HEK293 (cell line): Measurements from ENCODE around the gene SLC35F5.
"Not testable (repeated sequence)": the region's sequence is repeated elsewhere in the genome, so short reads cannot be mapped to it uniquely, and the experiment has no call there.

Experiments used
- CTCF ChIA-PET: fragments of 350-600 bp; formaldehyde crosslinking; extraction: SDS; loops from one replicate; lab custom pipeline; 2021; ENCODE audit warnings: antibody characterized with exemption; lab: Yijun Ruan, JAX
- POLR2A ChIA-PET: fragments of 300-600 bp; formaldehyde crosslinking; extraction: SDS; loops from one replicate; lab custom pipeline; 2020; ENCODE audit warnings: antibody characterized with exemption, inconsistent platforms; lab: Yijun Ruan, JAX
- H3K27ac ChIP-seq: fragments of 200-500 bp; sonication (Bioruptor generic); 2 replicates; pipeline ENCODE4 v1.5.1; 2014; ENCODE audit warnings: low read depth, low read length, control low read depth, inconsistent platforms; ENCODE audit errors: extremely low read depth
- H3K36me3 ChIP-seq, 2 experiments: fragments of 200-500 bp in 1 of 2; sonication (Bioruptor generic) in 1 of 2; 1 replicate in 1 of 2; 2 replicates in 1 of 2; pipeline ENCODE4 v1.5.1; 2014 to 2017; ENCODE audit warnings: inconsistent platforms in 2 of 2, low read length in 2 of 2; ENCODE audit not compliant: control insufficient read depth in 2 of 2, insufficient read depth in 1 of 2
- H3K4me1 ChIP-seq: fragments of 200-500 bp; sonication (Bioruptor generic); 2 replicates; pipeline ENCODE4 v1.5.1; 2014; ENCODE audit warnings: mild to moderate bottlenecking, low read length, inconsistent platforms; ENCODE audit not compliant: control insufficient read depth, insufficient read depth
- H3K4me3 ChIP-seq: 2 replicates; pipeline ENCODE4 v1.5.1; 2011; ENCODE audit warnings: low read depth, mild to moderate bottlenecking, control low read depth, low read length, moderate library complexity
- H3K9me3 ChIP-seq: fragments of 200-500 bp; sonication (Bioruptor generic); 2 replicates; pipeline ENCODE4 v1.5.1; 2014; ENCODE audit warnings: low read depth, low read length, inconsistent platforms; ENCODE audit not compliant: control insufficient read depth, insufficient read depth
- ATF2 ChIP-seq: fragments of 450-650 bp; formaldehyde crosslinking; IDR thresholded peaks from 2 replicates; pipeline ENCODE4 v1.5.1; 2016; ENCODE audit warnings: missing biosample characterization, missing genetic modification characterization, low read depth
- CTCF ChIP-seq: fragments of 450-650 bp; formaldehyde crosslinking; IDR thresholded peaks from 2 replicates; pipeline ENCODE4 v1.5.1; 2016; ENCODE audit warnings: missing biosample characterization, missing genetic modification characterization
- GLI2 ChIP-seq: fragments of 450-650 bp; formaldehyde crosslinking; IDR thresholded peaks from 2 replicates; pipeline ENCODE4; 2017; ENCODE audit warnings: missing biosample characterization, missing genetic modification characterization, low read depth, borderline replicate concordance
- ZBTB10 ChIP-seq: fragments of 450-650 bp; formaldehyde crosslinking; IDR thresholded peaks from 2 replicates; pipeline ENCODE4 v1.5.1; 2016; ENCODE audit warnings: missing biosample characterization, missing genetic modification characterization
- ZBTB17 ChIP-seq: fragments of 450-650 bp; formaldehyde crosslinking; IDR thresholded peaks from 2 replicates; pipeline ENCODE4 v1.5.1; 2016; ENCODE audit warnings: missing biosample characterization, missing genetic modification characterization
- ZBTB21 ChIP-seq: fragments of 450-650 bp; formaldehyde crosslinking; IDR thresholded peaks from 2 replicates; pipeline ENCODE4 v1.5.1; 2017; ENCODE audit warnings: missing biosample characterization, missing genetic modification characterization
- ZFHX2 ChIP-seq: fragments of 450-650 bp; formaldehyde crosslinking; conservative IDR thresholded peaks from 2 replicates; pipeline ENCODE4 v1.5.1; 2016; ENCODE audit warnings: missing biosample characterization, missing genetic modification characterization
- ZFP69B ChIP-seq: fragments of 450-650 bp; formaldehyde crosslinking; IDR thresholded peaks from 2 replicates; pipeline ENCODE4 v1.5.1; 2016; ENCODE audit warnings: missing biosample characterization, missing genetic modification characterization
- ZNF146 ChIP-seq: fragments of 450-650 bp; formaldehyde crosslinking; IDR thresholded peaks from 2 replicates; pipeline ENCODE4 v1.5.1; 2016; ENCODE audit warnings: missing biosample characterization, missing genetic modification characterization
- ZNF174 ChIP-seq: fragments of 450-650 bp; formaldehyde crosslinking; IDR thresholded peaks from 2 replicates; pipeline ENCODE4 v1.5.0; 2017; ENCODE audit warnings: missing biosample characterization, mild to moderate bottlenecking, missing genetic modification characterization
- ZNF24 ChIP-seq: fragments of 450-650 bp; formaldehyde crosslinking; IDR thresholded peaks from 2 replicates; pipeline ENCODE4 v1.5.1; 2016; ENCODE audit warnings: missing biosample characterization, missing genetic modification characterization
- ZNF311 ChIP-seq: fragments of 450-650 bp; formaldehyde crosslinking; IDR thresholded peaks from 2 replicates; pipeline ENCODE4 v1.5.1; 2017; ENCODE audit warnings: missing biosample characterization, missing genetic modification characterization, borderline replicate concordance
- ZNF341 ChIP-seq: fragments of 450-650 bp; formaldehyde crosslinking; IDR thresholded peaks from 2 replicates; pipeline ENCODE4; 2016; ENCODE audit warnings: low read depth, missing biosample characterization, missing genetic modification characterization
- ZNF366 ChIP-seq: fragments of 450-650 bp; formaldehyde crosslinking; conservative IDR thresholded peaks from 2 replicates; pipeline ENCODE4 v1.5.1; 2016; ENCODE audit warnings: missing biosample characterization, missing genetic modification characterization
- ZNF521 ChIP-seq: fragments of 450-650 bp; formaldehyde crosslinking; IDR thresholded peaks from 2 replicates; pipeline ENCODE4 v1.5.1; 2017; ENCODE audit warnings: missing biosample characterization, mild to moderate bottlenecking, missing genetic modification characterization
- ZNF701 ChIP-seq: fragments of 450-650 bp; formaldehyde crosslinking; IDR thresholded peaks from 2 replicates; pipeline ENCODE4 v1.5.1; 2016; ENCODE audit warnings: missing biosample characterization, missing genetic modification characterization

SLC35F5 gene

GRCh38 chr2:113700186-113700841, 56.1 kb downstream of the SLC35F5 start:
- no peak for TF ChIP-seq ZNF366
- 0 out of 2 replicates have a peak, but pooled peaks have one; percentile 29 for TF ChIP-seq CTCF
- peak; percentile 20; the same call in 1 of the 2 replicates for TF ChIP-seq ZBTB17 (tag by site-specific recombination)
- TF ChIP-seq, all 188 proteins: peak for 2
- Histone ChIP-seq H3K36me3 (peaks cover 0 to 4% of the 10 kb centered on the region in 2 experiments; a peak in 1 of 3 replicates), H3K9me3 (no peaks in the 10 kb centered on the region), H3K27ac (no peak overlapping the region), H3K4me1 (no peaks in the 10 kb centered on the region), H3K4me3 (no peak overlapping the region)
- ChIA-PET POLR2A (interaction anchor here (0.9 kb wide), 1 partner anchor 9 kb away, joined by 3 read pairs; no protein-coding TSS in a partner anchor), CTCF (interaction anchor here (0.6 to 0.9 kb wide), 4 partner anchors 12 to 333 kb away, joined by 3 read pairs; no protein-coding TSS in a partner anchor)

- ChIA-PET POLR2A (no interaction called here), CTCF (interaction anchor here (0.7 kb wide), 1 partner anchor 60 kb away, joined by 3 read pairs; no protein-coding TSS in a partner anchor)
- Histone ChIP-seq H3K4me3 (no peak overlapping the region), H3K36me3 (no peaks in the 10 kb centered on the region), H3K4me1 (no peaks in the 10 kb centered on the region), H3K9me3 (no peaks in the 10 kb centered on the region), H3K27ac (no peak overlapping the region)
- TF ChIP-seq ZBTB21 (tag by site-specific recombination): no peak
- no peak for TF ChIP-seq ZFHX2 (tag by site-specific recombination)
- no peak for TF ChIP-seq ZNF24 (tag by site-specific recombination)
- TF ChIP-seq ZNF701: no peak
These were observed 57.5 kb downstream of the SLC35F5 start for GRCh38 chr2:113698892-113699447.

GRCh38 chr2:113698251-113698650, 58.2 kb downstream of the SLC35F5 start:
- H3K4me3 ChIP-seq, POLR2A ChIA-PET, H3K36me3 ChIP-seq, H3K9me3 ChIP-seq, H3K4me1 ChIP-seq, H3K27ac ChIP-seq, CTCF ChIA-PET: not testable (repeated sequence)
- TF ChIP-seq ZNF146 (tag by site-specific recombination): peak; percentile 87

- CTCF ChIA-PET: no interaction called here
- no peak for TF ChIP-seq ZFP69B (tag by site-specific recombination)
- no peak for TF ChIP-seq ZBTB10 (tag by site-specific recombination)
- TF ChIP-seq ATF2 (tag by site-specific recombination): no peak
- no peak for TF ChIP-seq ZNF174
- TF ChIP-seq ZNF341 (tag by site-specific recombination): no peak
- TF ChIP-seq ZNF311 (tag by site-specific recombination): no peak
- no peak for TF ChIP-seq ZNF521 (tag by site-specific recombination)
- TF ChIP-seq GLI2: no peak
- no peaks in the 10 kb centered on the region for H3K4me1 ChIP-seq
- no peak overlapping the region for H3K27ac ChIP-seq
- H3K36me3 ChIP-seq: no peaks in the 10 kb centered on the region
- POLR2A ChIA-PET: no interaction called here
- H3K4me3 ChIP-seq: no peak overlapping the region
- no peaks in the 10 kb centered on the region for H3K9me3 ChIP-seq
These were observed 58.9 kb downstream of the SLC35F5 start for GRCh38 chr2:113697516-113697915.
